ENCODE data around the gene CPEB2.

- TF ChIP-seq CTCF (IDR thresholded peaks at IDR 0.05; ENCODE audit: low read depth, low read length, poor library complexity, severe bottlenecking) (no peak), EZH2phosphoT487 (IDR thresholded peaks at IDR 0.05; ENCODE audit: borderline replicate concordance, low read length) (no peak)
Observed at GRCh38 chr4:14994242-14994641, 8.0 kb upstream of the CPEB2 start.
